NT2/D1 (cell line): ENCODE results near the gene TOM1L1.

Experiments
- YY1 ChIP-seq: IDR thresholded peaks from 2 replicates; pipeline ENCODE4 v1.6.1; 2011; ENCODE audit not compliant: insufficient read length, insufficient read depth
- ZNF274 ChIP-seq: IDR thresholded peaks from 2 replicates; pipeline ENCODE4 v1.6.1; 2011; ENCODE audit warnings: mild to moderate bottlenecking, low read depth, low read length

DNA sequence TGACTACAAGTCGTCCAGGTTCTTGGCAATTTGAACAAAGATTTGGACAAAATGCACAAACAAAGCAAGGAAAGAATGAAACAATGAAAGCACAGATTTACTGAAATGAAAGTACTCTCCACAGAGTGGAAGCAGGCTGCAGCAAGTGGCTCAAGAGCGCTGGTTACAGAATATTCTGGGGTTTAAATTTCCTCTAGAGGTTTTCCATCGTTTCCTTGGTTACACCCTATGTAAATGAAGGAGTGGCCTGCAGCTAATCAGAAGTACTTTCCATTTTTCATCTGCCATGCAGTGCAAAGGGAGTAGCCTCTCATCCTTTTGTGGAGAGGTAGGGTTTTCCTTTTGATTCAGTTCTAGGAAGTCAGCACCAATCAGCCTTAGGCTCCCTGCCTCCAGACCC, 79.7 kb downstream of the TOM1L1 start:
- TF ChIP-seq YY1, result no peak
- no peak for TF ChIP-seq ZNF274
